ENCODE data around the gene SPSB1.

The SPSB1 gene

GRCh38 chr1:9302745-9303524 is 10.2 kb downstream of the SPSB1 start:
- DNase-seq = no peak

GRCh38 chr1:9303916-9304315 is 11.2 kb downstream of the SPSB1 start:
- no peak for DNase-seq

GRCh38 chr1:9305216-9305615 is 12.5 kb downstream of the SPSB1 start:
- no peak for DNase-seq

- no peak for DNase-seq
These were observed 13.3 kb downstream of the SPSB1 start for GRCh38 chr1:9306006-9306405.

GRCh38 chr1:9307303-9307702 is 14.6 kb downstream of the SPSB1 start:
- no peak for DNase-seq

GRCh38 chr1:9308236-9308785 is 15.6 kb downstream of the SPSB1 start:
- no peak for DNase-seq

- DNase-seq = no peak
These were observed 16.4 kb downstream of the SPSB1 start for GRCh38 chr1:9309080-9309479.

GRCh38 chr1:9309991-9310390 is 17.3 kb downstream of the SPSB1 start:
- DNase-seq = no peak

- DNase-seq = no peak
These were observed 18.3 kb downstream of the SPSB1 start for GRCh38 chr1:9311029-9311428.

- no peak for DNase-seq
These were observed 18.8 kb downstream of the SPSB1 start for GRCh38 chr1:9311479-9311878.

GRCh38 chr1:9312168-9312720 is 19.6 kb downstream of the SPSB1 start:
- DNase-seq = no peak

GRCh38 chr1:9313576-9313975 is 20.9 kb downstream of the SPSB1 start:
- no peak for DNase-seq

GRCh38 chr1:9314111-9314510 is 21.4 kb downstream of the SPSB1 start:
- DNase-seq = no peak

GRCh38 chr1:9314711-9315379 is 22.2 kb downstream of the SPSB1 start:
- DNase-seq = no peak

- DNase-seq = no peak
These were observed 22.9 kb downstream of the SPSB1 start for GRCh38 chr1:9315411-9316079.

GRCh38 chr1:9316080-9316444 is 23.4 kb downstream of the SPSB1 start:
- no peak for DNase-seq

- no peak for DNase-seq
These were observed 23.8 kb downstream of the SPSB1 start for GRCh38 chr1:9316512-9316911.

GRCh38 chr1:9317072-9317471 is 24.4 kb downstream of the SPSB1 start:
- no peak for DNase-seq

GRCh38 chr1:9317591-9318417 is 25.1 kb downstream of the SPSB1 start:
- no peak for DNase-seq

GRCh38 chr1:9319208-9319788 is 26.6 kb downstream of the SPSB1 start:
- DNase-seq = no peak

- DNase-seq = no peak
These were observed 27.3 kb downstream of the SPSB1 start for GRCh38 chr1:9319789-9320519.

Measured in cortex of kidney (tissue), 1 donor.